LHCN-M2 (cell line): ENCODE measurements around the gene FAM149A. TPM values are rescaled to one million over a fixed set of nuclear protein-coding genes. Genes with fewer than 3 reads are reported as not detected.

Experiments
- DNase-seq: peaks from one replicate; pipeline ENCODE4 v3.0.0-alpha.2; 2012; ENCODE audit warnings: low read depth
- total RNA-seq: library from RNA; depleted of rRNA; stranded (reverse); fragments of >200 nt; gene quantifications from 2 replicates; pipeline ENCODE4 v1.2.3, GENCODE V29; 2014; rRNA removed

FAM149A gene
- total RNA-seq, 1 experiment from 2014 or later: 1.3 TPM

GRCh38 chr4:186201535-186202230 lies 97.2 kb downstream of the FAM149A start:
- DNase-seq: peak; percentile 9

- no peak for DNase-seq
Measured at GRCh38 chr4:186202490-186203140, 98.1 kb downstream of the FAM149A start.

GRCh38 chr4:186203406-186203805 lies 98.9 kb downstream of the FAM149A start:
- no peak for DNase-seq

GRCh38 chr4:186204103-186204559 lies 99.6 kb downstream of the FAM149A start:
- no peak for DNase-seq

GRCh38 chr4:186204686-186205085 lies 100.2 kb downstream of the FAM149A start:
- no peak for DNase-seq

GRCh38 chr4:186205156-186205555 lies 100.7 kb downstream of the FAM149A start:
- no peak for DNase-seq

GRCh38 chr4:186216465-186217024 lies 112.0 kb downstream of the FAM149A start:
- DNase-seq: peak; percentile 39

- DNase-seq: no peak
Measured at GRCh38 chr4:186217733-186218293, 113.3 kb downstream of the FAM149A start.

GRCh38 chr4:186221624-186222023 lies 117.1 kb downstream of the FAM149A start:
- no peak for DNase-seq

Other genes with a start within 250 kb of the FAM149A start
- 4.9 and 5.4 TPM in 2 replicates for gene TLR3, start 35.5 kb upstream of the FAM149A start, total RNA-seq
- gene CYP4V2, start 86.9 kb downstream of the FAM149A start, total RNA-seq: 22.4 and 27.5 TPM in 2 replicates
- gene KLKB1, start 122.8 kb downstream of the FAM149A start, total RNA-seq: 0.19 TPM in 1 of 2 replicates, not detected in the other
- gene F11, start 161.5 kb downstream of the FAM149A start, total RNA-seq: not detected in 2 replicates